OCI-LY7 (cell line): ENCODE results near the gene EPS8L2.

Experiments
- CTCF ChIP-seq: fragments of 200-600 bp; sonication (generic); conservative IDR thresholded peaks from 2 replicates; pipeline ENCODE4 v1.5.1; 2014; ENCODE audit warnings: mild to moderate bottlenecking, antibody characterized with exemption, low read length, moderate library complexity, mixed read lengths
- EZH2phosphoT487 ChIP-seq: fragments of 200-600 bp; sonication (generic); IDR thresholded peaks from 2 replicates; pipeline ENCODE4 v1.6.1; 2018; ENCODE audit warnings: low read depth, borderline replicate concordance, mild to moderate bottlenecking, mixed run types, antibody characterized with exemption, low read length, moderate library complexity, mixed read lengths

GRCh38 chr11:689625-690024, 16.4 kb upstream of the EPS8L2 start:
- TF ChIP-seq EZH2phosphoT487 (no peak), CTCF (no peak)
